Nephron (organoid): Measurements from ENCODE around the gene SMOC2.

Experiments used
- H3K27ac Mint-ChIP-seq, 3 experiments: 2 replicates each; pipeline ENCODE4 v1.8.0; 2020; ENCODE audit warnings: mixed read lengths in 3 of 3, mild to moderate bottlenecking in 2 of 3, moderate library complexity in 1 of 3
- H3K27me3 Mint-ChIP-seq: 2 replicates; pipeline ENCODE4 v1.8.0; 2021; ENCODE audit warnings: low read depth, mild to moderate bottlenecking, moderate library complexity, mixed read lengths
- H3K36me3 Mint-ChIP-seq: 2 replicates; pipeline ENCODE4 v1.8.0; 2020; ENCODE audit warnings: low read depth, mixed read lengths
- H3K4me1 Mint-ChIP-seq: 2 replicates; pipeline ENCODE4 v1.8.0; 2020; ENCODE audit warnings: mixed read lengths
- H3K4me3 Mint-ChIP-seq, 3 experiments: 2 replicates each; pipeline ENCODE4 v1.8.0; 2020; ENCODE audit warnings: mild to moderate bottlenecking in 3 of 3, mixed read lengths in 3 of 3, moderate library complexity in 2 of 3
- H3K9me3 Mint-ChIP-seq: 2 replicates; pipeline ENCODE4 v1.8.0; 2020; ENCODE audit warnings: mixed read lengths
- TF ChIP-seq, protein P1 (sequence below), 3 experiments: fragments of 200-600 bp; sonication (generic); IDR thresholded peaks; one replicate each; pipeline ENCODE4 v1.5.0; 2021; ENCODE audit warnings: antibody characterized with exemption in 3 of 3; ENCODE audit not compliant: unreplicated experiment in 3 of 3

Gene SMOC2

DNA sequence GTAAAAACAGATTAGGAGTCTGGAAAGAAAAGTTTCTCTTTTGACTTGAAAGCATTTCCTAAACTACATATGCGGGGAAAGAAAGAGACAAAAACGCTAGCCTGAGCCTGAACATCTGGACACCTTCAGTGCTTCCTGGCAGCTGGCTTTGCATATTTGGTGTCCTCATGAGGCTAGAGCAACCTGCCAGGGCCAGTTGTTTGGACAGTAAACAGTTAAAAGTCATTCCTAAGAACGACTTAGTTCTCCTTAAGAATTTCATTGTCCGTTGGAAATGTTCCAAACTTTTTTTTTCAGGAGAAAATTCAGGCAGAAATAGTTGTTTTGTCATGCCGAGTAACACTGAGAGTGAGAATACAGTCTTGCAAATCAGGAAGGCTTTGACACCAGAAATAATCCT is 199.8 kb downstream of the SMOC2 start:
- no peaks in the 10 kb centered on the region for H3K36me3 Mint-ChIP-seq
- H3K4me1 Mint-ChIP-seq = peaks cover 66% of the 10 kb centered on the region
- peak overlapping the region in 1 of 3 experiments; percentile 16 for H3K4me3 Mint-ChIP-seq
- H3K27ac Mint-ChIP-seq = peak overlapping the region; percentile 55 to 64 (median 57)
- peaks cover 9% of the 10 kb centered on the region for H3K27me3 Mint-ChIP-seq
- TF ChIP-seq, protein P1, sequence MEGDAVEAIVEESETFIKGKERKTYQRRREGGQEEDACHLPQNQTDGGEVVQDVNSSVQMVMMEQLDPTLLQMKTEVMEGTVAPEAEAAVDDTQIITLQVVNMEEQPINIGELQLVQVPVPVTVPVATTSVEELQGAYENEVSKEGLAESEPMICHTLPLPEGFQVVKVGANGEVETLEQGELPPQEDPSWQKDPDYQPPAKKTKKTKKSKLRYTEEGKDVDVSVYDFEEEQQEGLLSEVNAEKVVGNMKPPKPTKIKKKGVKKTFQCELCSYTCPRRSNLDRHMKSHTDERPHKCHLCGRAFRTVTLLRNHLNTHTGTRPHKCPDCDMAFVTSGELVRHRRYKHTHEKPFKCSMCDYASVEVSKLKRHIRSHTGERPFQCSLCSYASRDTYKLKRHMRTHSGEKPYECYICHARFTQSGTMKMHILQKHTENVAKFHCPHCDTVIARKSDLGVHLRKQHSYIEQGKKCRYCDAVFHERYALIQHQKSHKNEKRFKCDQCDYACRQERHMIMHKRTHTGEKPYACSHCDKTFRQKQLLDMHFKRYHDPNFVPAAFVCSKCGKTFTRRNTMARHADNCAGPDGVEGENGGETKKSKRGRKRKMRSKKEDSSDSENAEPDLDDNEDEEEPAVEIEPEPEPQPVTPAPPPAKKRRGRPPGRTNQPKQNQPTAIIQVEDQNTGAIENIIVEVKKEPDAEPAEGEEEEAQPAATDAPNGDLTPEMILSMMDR (IDR thresholded peaks at IDR 0.05; ENCODE audit: unreplicated experiment in 3 of 3) = no peak
- H3K9me3 Mint-ChIP-seq = no peaks in the 10 kb centered on the region

DNA sequence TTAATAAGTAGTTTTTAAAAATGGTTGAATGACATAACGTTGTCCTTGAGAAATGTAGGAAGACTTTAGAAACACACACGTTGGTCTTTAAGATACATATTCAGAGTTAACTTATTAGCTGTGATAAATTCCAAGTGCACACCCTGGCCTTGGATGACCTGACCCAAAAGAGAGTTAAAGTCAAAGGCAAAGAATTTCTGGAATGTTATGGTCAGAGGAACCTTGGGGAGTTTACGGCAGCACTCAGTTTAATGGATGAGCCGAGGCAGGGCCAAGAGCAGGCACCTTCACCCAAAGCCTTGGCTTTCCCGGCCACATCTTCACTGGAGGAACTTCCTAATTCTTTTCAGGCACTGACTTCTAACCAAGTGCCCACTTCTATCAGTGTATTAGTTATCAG is 200.5 kb downstream of the SMOC2 start:
- Mint-ChIP-seq H3K9me3 (no peaks in the 10 kb centered on the region), H3K36me3 (no peaks in the 10 kb centered on the region), H3K4me3 (peak overlapping the region in 2 of 3 experiments; percentile 1 to 7), H3K27ac (peak overlapping the region; percentile 55 to 64 (median 57)), H3K4me1 (peaks cover 66% of the 10 kb centered on the region), H3K27me3 (peaks cover 12% of the 10 kb centered on the region)
- TF ChIP-seq, protein P1 (IDR thresholded peaks at IDR 0.05; ENCODE audit: unreplicated experiment in 3 of 3) = no peak

DNA sequence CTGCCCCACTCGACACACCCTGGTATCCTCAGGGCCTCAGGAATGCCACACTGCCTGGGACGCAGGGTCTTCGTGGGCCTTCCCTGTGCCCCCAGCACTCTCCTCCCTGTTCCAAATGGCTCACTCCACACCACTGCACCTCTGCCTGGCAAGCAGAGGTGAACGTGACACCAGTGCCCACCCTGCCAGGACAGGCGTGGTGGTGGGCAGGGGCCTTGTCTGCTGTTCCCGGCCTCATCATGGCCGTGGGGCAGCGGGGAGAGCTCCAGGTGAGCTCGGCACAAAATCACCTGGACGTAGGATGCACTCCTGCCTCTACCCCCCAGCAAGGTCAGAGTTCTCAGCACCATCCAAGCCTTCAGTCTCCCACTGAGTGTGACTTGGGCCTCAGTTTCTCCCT is 202.4 kb downstream of the SMOC2 start:
- no peaks in the 10 kb centered on the region for H3K36me3 Mint-ChIP-seq
- H3K27ac Mint-ChIP-seq = peak overlapping the region in 1 of 3 experiments; percentile 37

DNA sequence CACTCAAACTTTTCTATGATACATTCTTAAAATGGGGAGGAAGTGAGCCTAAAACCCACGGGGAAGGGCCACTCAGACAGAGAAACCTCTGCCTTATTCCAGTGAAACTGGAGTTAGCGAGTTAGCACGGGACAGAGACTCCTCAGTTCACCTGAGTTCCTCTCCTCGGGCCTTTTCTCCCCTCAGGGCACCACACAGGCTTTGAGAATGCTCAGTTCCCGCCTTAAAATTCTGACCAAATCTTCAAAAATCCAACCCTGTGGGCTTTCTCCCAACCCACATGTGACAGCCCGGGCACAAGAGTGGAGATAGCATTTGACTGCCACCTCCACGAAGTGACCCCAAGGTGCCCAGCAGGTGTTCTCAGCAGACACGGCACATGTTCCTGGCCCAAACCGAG is 204.3 kb downstream of the SMOC2 start:
- TF ChIP-seq, protein P1 (IDR thresholded peaks at IDR 0.05; ENCODE audit: unreplicated experiment in 3 of 3) = no peak
- Mint-ChIP-seq H3K4me3 (no peak overlapping the region), H3K4me1 (peaks cover 64% of the 10 kb centered on the region), H3K9me3 (no peaks in the 10 kb centered on the region), H3K27me3 (peaks cover 29% of the 10 kb centered on the region), H3K27ac (no peak overlapping the region), H3K36me3 (no peaks in the 10 kb centered on the region)

More for the DNA sequence above, 202.4 kb downstream of the SMOC2 start:
- no peak overlapping the region for H3K4me3 Mint-ChIP-seq
- H3K27me3 Mint-ChIP-seq = peaks cover 19% of the 10 kb centered on the region
- H3K9me3 Mint-ChIP-seq = no peaks in the 10 kb centered on the region
- TF ChIP-seq, protein P1 (IDR thresholded peaks at IDR 0.05; ENCODE audit: unreplicated experiment in 3 of 3) = no peak
- H3K4me1 Mint-ChIP-seq = peaks cover 69% of the 10 kb centered on the region

DNA sequence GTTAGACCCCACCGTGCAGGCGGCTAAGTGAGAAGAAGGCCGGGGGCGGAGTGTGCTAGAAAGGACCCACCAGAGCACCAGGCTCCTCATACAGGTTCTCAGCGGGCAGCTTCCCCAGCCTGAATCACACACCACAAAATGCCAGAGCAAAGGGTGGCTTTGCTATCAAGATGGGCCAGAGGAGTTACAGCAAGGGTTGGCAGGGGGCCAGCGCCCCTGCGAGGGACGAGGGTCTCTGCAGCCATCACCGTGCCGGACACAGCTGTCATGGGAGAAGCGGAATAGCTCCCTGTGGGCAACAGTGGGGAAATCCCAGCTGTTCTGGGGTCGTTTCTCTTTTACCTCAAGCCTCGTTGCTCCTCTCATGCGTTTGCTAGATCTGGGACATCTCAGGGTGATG is 206.3 kb downstream of the SMOC2 start:
- Mint-ChIP-seq H3K27me3 (peaks cover 38% of the 10 kb centered on the region), H3K27ac (peak overlapping the region in 1 of 3 experiments; percentile 60), H3K4me3 (no peak overlapping the region), H3K36me3 (no peaks in the 10 kb centered on the region), H3K4me1 (peaks cover 56% of the 10 kb centered on the region), H3K9me3 (no peaks in the 10 kb centered on the region)
- TF ChIP-seq, protein P1 (IDR thresholded peaks at IDR 0.05; ENCODE audit: unreplicated experiment in 3 of 3) = no peak
